GM12875 (cell line): ENCODE data around the gene USP15.

Source experiments
- H3K4me3 ChIP-seq: one replicate; pipeline ENCODE4 v1.5.1; 2011; ENCODE audit warnings: low read depth, low read length, control low read depth
- CTCF ChIP-seq: IDR thresholded peaks from 2 replicates; pipeline ENCODE4 v1.5.1; 2011; ENCODE audit warnings: low read depth, mild to moderate bottlenecking, control low read depth, inconsistent platforms, low read length, moderate library complexity, borderline replicate concordance; ENCODE audit not compliant: insufficient read depth

The USP15 gene

DNA sequence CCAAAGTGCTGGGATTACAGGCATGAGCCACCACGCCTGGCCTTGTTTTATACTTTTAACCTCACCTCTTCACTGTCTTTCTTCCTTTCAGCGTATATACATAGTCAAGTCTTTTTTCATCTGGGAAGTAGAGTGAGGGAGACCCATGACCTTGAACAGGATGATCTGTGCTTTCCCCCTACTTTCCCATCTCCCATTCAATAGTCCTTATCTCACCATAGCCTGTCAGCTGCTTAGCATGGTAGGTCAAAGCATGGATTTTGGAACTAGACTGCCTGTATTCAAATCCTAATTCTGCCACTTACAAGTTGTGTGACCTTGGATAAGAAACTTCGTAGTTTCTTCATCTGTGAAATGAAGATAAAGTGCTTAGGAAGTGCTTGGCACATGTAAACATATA is 110.0 kb downstream of the USP15 start:
- H3K4me3 ChIP-seq: no peak overlapping the region
- no peak for TF ChIP-seq CTCF

DNA sequence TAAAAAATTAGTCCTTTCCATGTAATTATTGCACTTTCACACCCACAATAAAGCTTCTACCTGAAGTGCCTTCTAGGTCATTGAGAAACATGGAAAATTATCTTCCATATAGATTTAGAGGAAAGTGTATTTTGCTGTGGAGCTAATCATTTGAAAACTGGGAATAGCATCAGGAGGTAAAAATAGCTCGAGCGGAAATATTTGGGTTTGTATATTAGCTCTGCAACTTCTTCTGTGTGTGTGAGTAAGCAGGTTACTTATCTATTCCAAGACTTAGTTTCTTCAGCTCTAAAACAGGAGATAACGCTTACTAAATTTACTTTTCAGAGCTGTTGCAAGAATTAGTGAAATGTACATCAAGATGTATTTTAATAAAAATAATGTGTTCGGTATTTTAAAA is 111.5 kb downstream of the USP15 start:
- TF ChIP-seq CTCF: no peak
- no peak overlapping the region for H3K4me3 ChIP-seq

GRCh38 chr12:62372134-62372533 is 111.9 kb downstream of the USP15 start:
- no peak overlapping the region for H3K4me3 ChIP-seq
- no peak for TF ChIP-seq CTCF

- no peak overlapping the region for H3K4me3 ChIP-seq
- no peak for TF ChIP-seq CTCF
Measured at GRCh38 chr12:62372825-62373224, 112.6 kb downstream of the USP15 start.

GRCh38 chr12:62375603-62376002 is 115.4 kb downstream of the USP15 start:
- TF ChIP-seq CTCF: no peak
- H3K4me3 ChIP-seq: no peak overlapping the region

GRCh38 chr12:62379026-62379722 is 119.0 kb downstream of the USP15 start:
- TF ChIP-seq CTCF: no peak
- no peak overlapping the region for H3K4me3 ChIP-seq

DNA sequence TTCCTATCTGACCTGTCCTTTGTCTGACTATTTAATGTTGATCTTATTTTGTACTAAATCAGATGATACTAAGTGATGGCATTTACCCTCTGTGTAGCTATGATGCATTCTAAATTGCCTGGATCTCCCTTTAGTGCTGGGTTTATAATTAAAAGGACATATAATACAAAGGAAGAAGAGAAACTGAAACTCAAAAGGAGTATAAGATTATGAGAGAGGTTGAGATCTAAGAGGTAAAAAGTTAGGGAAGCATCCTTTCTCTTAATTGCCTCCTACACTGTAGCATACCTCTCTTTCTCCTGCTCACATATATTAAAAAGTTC is 119.5 kb downstream of the USP15 start:
- H3K4me3 ChIP-seq: no peak overlapping the region
- no peak for TF ChIP-seq CTCF
